SKM-1 (cell line): ENCODE measurements around the gene OSBPL10.

Experiments
- DNase-seq: peaks from one replicate; lab custom pipeline; 2025; ENCODE audit not compliant: unreplicated experiment; lab: John Stamatoyannopoulos, UW

The OSBPL10 gene

GRCh38 chr3:31777092-31777491 is 204.0 kb downstream of the OSBPL10 start:
- no peak for DNase-seq

DNA sequence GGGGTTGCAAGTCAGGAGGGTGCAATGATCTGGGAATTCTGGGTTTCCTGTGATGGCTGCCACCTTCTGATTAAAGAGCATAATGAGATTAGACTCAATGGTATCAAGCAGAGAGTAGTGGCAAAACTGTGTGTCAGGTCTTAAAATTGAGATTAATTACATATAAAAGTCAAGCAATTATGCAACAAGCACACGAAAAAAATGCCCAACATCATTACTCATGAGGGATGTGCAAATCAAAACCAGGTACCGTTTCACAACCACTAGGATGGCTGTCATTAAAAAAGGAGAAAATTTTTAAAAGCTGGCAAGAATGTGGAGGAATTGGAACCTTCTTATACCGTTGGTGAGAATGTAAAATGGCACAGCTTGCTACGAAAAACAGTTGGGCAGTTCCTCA is 205.0 kb downstream of the OSBPL10 start:
- no peak for DNase-seq

DNA sequence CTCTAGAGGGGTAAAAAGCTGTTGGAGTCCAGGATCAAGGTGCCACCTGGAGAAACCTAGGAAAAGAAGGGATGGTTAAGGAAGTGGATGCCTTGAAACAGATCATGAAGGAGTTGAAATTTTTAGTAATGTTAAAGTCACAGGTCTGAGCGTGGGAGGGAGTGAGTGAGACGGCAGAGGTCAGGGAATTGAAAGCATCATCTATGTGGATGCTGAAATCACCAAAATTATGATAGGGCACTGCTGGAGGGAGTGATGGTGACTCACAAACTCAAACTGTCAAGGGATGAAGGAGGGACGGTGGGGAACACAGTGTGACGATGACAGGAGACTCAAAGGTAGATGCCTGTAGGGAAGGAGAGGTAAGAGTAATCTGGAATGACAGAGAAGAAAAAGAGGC is 205.7 kb downstream of the OSBPL10 start:
- DNase-seq, result no peak

DNA sequence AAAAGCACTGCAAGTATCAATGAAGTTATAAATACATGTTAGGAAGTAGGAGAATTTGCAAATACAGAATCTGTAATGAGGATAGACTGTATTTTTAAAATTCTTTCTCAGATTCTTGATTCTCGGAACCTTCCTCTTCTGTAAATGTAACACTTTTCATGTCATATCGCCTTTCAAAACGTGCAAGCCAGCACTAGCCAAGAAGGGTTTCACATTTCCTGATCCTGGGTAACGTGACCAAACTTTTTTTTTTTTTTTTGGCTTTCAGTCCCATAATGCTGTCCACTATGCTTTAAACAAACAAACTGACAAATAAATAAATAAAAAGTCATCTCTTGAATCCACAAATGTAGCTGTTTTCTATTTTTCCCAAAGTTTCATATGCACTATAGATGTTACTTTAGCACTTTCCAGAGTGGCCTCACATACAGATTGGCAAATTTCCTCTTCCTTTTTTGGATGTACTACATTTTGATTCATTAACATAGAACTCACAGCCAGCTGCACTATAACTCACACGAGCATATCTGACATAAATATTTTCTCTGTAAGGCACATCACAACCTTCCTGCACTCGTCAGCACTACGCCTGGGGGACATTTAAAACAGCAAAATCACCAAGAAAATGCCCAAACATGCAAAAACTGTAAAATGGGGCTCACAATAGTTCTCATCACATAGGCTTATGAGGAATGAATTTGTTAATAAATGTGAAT is 208.1 kb downstream of the OSBPL10 start:
- DNase-seq, result no peak

DNA sequence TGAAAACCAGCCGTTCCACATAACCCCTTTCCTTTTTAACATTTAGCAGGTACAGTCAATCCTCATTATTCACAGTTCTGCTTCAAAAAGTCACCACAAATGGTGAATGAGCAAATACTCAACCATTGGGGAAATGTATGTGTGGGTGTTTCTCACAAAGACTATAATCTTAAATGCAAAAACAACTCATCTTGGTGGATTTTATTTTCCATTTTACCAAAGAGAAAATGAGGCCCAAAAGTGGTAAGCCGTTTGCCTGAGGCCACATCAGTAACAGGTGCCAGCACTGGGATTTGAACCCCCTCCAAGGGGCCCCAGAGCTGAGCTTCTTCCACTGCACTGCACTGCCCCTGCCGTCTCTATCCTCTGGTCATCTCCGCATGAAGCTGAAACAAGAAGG is 208.8 kb downstream of the OSBPL10 start:
- no peak for DNase-seq

GRCh38 chr3:31770822-31771326 is 210.2 kb downstream of the OSBPL10 start:
- no peak for DNase-seq

DNA sequence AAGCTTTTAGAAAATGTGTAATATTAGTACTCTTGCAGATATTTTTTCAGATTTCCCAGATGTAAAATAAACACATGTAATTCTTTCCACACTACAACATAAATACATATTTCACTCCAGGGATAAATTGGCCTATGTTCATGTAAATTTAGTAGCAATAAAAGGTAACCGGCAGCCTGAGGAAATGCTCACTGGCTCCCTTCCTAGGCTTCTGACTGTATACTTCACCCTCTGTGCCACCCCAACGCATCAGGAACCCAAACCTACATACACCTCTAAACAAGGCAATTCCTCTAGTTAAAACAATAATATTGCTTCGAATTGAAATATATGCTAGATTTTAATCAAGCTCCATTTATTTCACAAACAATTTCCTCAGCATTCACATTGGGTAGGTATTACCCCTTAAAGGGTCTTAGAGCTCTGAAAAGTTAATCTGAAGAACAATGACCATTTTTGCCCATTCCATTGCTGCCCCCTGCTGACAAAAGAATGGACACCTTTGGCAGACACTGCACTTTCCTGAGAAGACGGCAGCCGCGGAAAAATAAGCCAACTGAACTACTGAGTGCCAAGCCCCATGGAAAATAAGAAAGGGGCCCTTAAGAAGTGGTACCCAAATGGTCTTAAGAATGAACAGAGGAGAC is 212.5 kb downstream of the OSBPL10 start:
- no peak for DNase-seq

DNA sequence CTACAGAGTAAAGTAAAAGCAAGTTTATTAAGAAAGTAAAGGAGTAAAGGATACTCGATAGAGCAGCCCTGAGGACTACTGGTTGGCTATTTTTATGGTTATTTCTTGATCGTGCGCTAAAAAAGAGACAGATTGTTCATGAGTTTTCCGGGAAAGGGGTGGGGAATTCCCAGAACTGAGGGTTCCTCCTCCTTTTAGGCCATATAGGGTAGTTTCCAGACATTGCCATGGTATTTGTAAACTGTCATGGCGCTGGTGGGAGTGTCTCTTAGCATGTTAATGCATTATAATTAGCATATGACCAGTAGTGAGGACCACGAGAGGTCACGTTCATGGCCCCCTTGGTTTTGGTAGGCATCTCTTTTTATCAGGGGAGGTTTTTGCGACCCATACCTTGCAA is 213.1 kb downstream of the OSBPL10 start:
- DNase-seq, result no peak

DNA sequence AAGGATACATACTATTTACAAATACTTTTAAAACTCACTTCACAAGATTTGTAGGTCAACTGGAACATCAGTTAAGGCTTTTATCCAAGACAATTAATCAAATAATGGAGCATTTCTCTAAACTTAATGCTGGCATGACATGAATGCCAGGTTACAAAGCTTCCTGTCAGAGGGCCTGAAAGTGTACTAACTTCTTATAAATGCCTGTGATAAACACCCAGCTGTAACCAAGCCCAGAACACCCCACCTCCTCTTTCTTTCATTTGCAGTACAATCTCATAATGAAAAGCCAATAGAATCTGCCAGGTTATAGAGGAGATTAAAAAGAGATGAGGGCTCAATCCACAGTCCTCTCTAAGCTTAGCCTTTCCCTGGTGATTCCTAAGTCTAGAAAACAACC is 214.4 kb downstream of the OSBPL10 start:
- DNase-seq, result no peak

GRCh38 chr3:31765871-31766270 is 215.2 kb downstream of the OSBPL10 start:
- DNase-seq, result no peak

- DNase-seq, result no peak
Measured at GRCh38 chr3:31763731-31764130, 217.3 kb downstream of the OSBPL10 start.

- no peak for DNase-seq
Measured at GRCh38 chr3:31762888-31763351, 218.1 kb downstream of the OSBPL10 start.

GRCh38 chr3:31762097-31762764 is 218.8 kb downstream of the OSBPL10 start:
- DNase-seq, result no peak

DNA sequence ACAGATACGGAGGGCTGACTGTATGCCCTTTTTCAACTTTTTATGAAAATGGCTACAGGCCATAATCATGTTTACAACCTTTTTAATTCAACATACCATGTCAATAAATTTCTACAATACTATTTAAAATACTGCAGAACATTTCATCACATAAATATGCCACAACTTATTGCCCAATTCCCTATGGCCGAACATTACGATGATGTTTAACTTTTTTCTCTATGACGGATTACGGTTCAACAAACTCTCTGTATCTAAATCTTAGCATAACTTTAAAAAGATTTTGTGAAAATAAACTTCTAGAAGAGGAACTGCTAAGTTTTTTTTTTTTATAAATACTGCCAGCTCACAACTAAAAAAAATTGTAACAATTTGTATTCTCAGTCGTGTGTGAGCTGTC is 220.4 kb downstream of the OSBPL10 start:
- DNase-seq, result no peak

- DNase-seq, result no peak
Measured at GRCh38 chr3:31758322-31758965, 222.6 kb downstream of the OSBPL10 start.

DNA sequence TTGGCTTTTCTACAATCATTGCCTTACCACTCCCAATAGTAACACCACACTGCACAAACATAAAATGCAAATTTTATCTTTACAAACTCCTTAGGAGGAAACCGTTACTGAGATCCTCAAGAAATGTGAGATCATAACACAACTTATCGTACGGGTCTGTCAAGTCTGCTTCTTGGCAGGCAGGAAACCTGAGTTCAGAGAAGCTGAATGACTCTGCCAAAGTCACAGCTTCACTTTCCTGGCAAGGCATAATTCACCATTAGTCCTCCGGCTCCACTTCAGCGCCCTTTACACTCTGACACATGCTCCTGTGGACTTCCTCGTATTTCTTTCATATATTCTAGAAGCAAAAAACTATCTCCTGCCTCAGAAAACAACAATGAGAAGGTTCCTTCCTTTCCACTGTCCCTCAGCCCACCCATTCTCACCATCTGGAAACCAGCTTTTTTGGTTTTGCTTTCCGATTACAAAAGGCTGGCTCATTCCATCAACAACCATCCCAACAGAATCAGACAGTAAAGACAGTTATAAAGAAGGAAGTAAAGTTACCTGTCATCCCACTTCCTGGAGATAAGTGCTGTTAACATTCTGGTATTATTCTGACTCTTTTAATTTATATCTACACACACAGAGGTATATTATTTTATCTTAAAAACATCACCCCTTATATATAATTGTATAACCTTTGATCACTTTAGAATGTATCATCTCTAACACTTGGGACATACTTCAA is 225.0 kb downstream of the OSBPL10 start:
- no peak for DNase-seq

GRCh38 chr3:31754575-31755278 is 226.3 kb downstream of the OSBPL10 start:
- no peak for DNase-seq

GRCh38 chr3:31753050-31753425 is 228.0 kb downstream of the OSBPL10 start:
- DNase-seq, result no peak

GRCh38 chr3:31752305-31753049 is 228.6 kb downstream of the OSBPL10 start:
- DNase-seq, result no peak

DNA sequence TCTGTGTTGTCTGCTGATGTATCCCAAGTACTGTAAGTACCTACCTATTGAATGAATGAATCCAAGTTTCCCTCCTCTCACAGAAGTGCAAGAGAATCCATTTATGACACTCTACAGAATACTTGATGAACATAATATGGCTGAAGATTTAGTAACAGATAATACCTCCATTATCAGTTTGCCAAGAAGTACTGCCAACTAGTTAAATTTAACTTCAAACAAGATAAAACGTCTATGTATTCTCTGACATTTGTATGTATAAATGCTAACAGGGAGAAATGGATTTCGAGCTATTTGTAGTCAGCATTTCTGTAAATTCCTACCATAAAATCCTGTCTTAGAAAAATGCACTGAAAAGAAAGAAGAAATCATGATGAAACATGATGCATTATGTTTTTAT is 230.7 kb downstream of the OSBPL10 start:
- DNase-seq, result no peak
